SK-N-SH (cell line): ENCODE data around the gene PIP5K1C. TPM values are rescaled to one million over a fixed set of nuclear protein-coding genes. Genes with fewer than 3 reads are reported as not detected.

Source experiments
- CTCF ChIA-PET: fragments of 300-600, 350-600 bp; formaldehyde crosslinking; extraction: SDS; loops from one replicate; lab custom pipeline; 2021; lab: Yijun Ruan, JAX
- POLR2A ChIA-PET: fragments of 350-600 bp; sonication (Branson Sonifier 250); formaldehyde crosslinking; extraction: SDS; loops from one replicate; lab custom pipeline; 2020; ENCODE audit warnings: antibody characterized with exemption, inconsistent platforms; lab: Yijun Ruan, JAX
- DNase-seq: peaks from one replicate; pipeline ENCODE4 v3.0.0; 2012
- H2AFZ ChIP-seq: fragments of 200-600 bp; sonication (generic); 2 replicates; pipeline ENCODE4 v1.8.1; 2016; ENCODE audit warnings: antibody characterized with exemption, mild to moderate bottlenecking, low read depth
- H3F3A ChIP-seq: fragments of 200-600 bp; sonication (generic); replicated peaks from 2 replicates; pipeline ENCODE3; 2016; ENCODE audit warnings: antibody characterized with exemption, mild to moderate bottlenecking; ENCODE audit not compliant: insufficient read depth
- H3K27ac ChIP-seq, 2 experiments: fragments of 200-500 bp in 1 of 2; fragments of 200-600 bp in 1 of 2; sonication (Bioruptor generic) in 1 of 2; sonication (generic), shearing (Covaris generic) in 1 of 2; 2 replicates each; pipeline versions ENCODE4 v1.5.1 to v1.6.1; 2014 to 2016; ENCODE audit warnings: low read depth in 2 of 2, inconsistent platforms in 1 of 2, low read length in 1 of 2, mild to moderate bottlenecking in 1 of 2, mixed read lengths in 1 of 2
- H3K27me3 ChIP-seq: fragments of 200-600 bp; sonication (generic), shearing (Covaris generic); 2 replicates; pipeline ENCODE4 v1.6.1; 2016; ENCODE audit warnings: mixed run types; ENCODE audit not compliant: insufficient read depth
- H3K36me3 ChIP-seq, 2 experiments: fragments of 200-500 bp in 1 of 2; fragments of 200-600 bp in 1 of 2; sonication (Bioruptor generic) in 1 of 2; sonication (generic) in 1 of 2; replicated peaks in 1 of 2; 2 replicates each; pipeline versions ENCODE3 to v1.5.1; 2014 to 2016; ENCODE audit warnings: low read length in 1 of 2, mild to moderate bottlenecking in 1 of 2; ENCODE audit not compliant: insufficient read depth in 2 of 2, control insufficient read depth in 1 of 2
- H3K4me1 ChIP-seq, 2 experiments: fragments of 200-500 bp in 1 of 2; fragments of 200-600 bp in 1 of 2; sonication (Bioruptor generic) in 1 of 2; sonication (generic), shearing (Covaris generic) in 1 of 2; 2 replicates each; pipeline versions ENCODE4 v1.5.1 to v1.6.1; 2014 to 2016; ENCODE audit warnings: low read depth in 1 of 2, low read length in 1 of 2, mixed run types in 1 of 2; ENCODE audit not compliant: insufficient read depth in 2 of 2, control insufficient read depth in 1 of 2
- H3K4me2 ChIP-seq: fragments of 200-600 bp; sonication (generic), shearing (Covaris generic); 2 replicates; pipeline ENCODE4 v1.6.1; 2017; ENCODE audit warnings: mixed run types
- H3K4me3 ChIP-seq, 2 experiments: fragments of 200-500 bp in 1 of 2; fragments of 200-600 bp in 1 of 2; sonication (Bioruptor generic) in 1 of 2; sonication (generic), shearing (Covaris generic) in 1 of 2; 2 replicates each; pipeline versions ENCODE4 v1.5.1 to v1.8.1; 2014 to 2016; ENCODE audit warnings: low read depth in 2 of 2, inconsistent platforms in 1 of 2, low read length in 1 of 2, mild to moderate bottlenecking in 1 of 2, mixed read lengths in 1 of 2, moderate library complexity in 1 of 2
- H3K79me2 ChIP-seq: fragments of 200-600 bp; sonication (generic); 2 replicates; pipeline ENCODE4 v1.8.1; 2017; ENCODE audit warnings: mild to moderate bottlenecking; ENCODE audit not compliant: insufficient read depth
- H3K9ac ChIP-seq: fragments of 200-600 bp; sonication (generic); 2 replicates; pipeline ENCODE4 v1.6.1; 2017; ENCODE audit warnings: mixed run types
- H3K9me2 ChIP-seq: fragments of 200-600 bp; sonication (generic); 2 replicates; pipeline ENCODE4 v1.6.1; 2017; ENCODE audit warnings: mixed run types
- H3K9me3 ChIP-seq: fragments of 200-600 bp; sonication (generic); 2 replicates; pipeline ENCODE4 v1.6.1; 2017; ENCODE audit warnings: mixed run types, mild to moderate bottlenecking, moderate library complexity
- H4K20me1 ChIP-seq: fragments of 200-600 bp; sonication (generic); 2 replicates; pipeline ENCODE4 v1.6.1; 2017; ENCODE audit warnings: mild to moderate bottlenecking, mixed run types; ENCODE audit not compliant: insufficient read depth
- CHD2 ChIP-seq: fragments of 150-350 bp; IDR thresholded peaks from 2 replicates; pipeline ENCODE4 v1.6.1; 2018; ENCODE audit warnings: low read length; ENCODE audit not compliant: partially characterized antibody
- CTCF ChIP-seq: fragments of 200-600 bp; sonication (generic); IDR thresholded peaks from 2 replicates; pipeline ENCODE4 v1.6.1; 2017; ENCODE audit warnings: antibody characterized with exemption, mild to moderate bottlenecking, moderate library complexity
- EP300 ChIP-seq, 2 experiments: IDR thresholded peaks; 2 replicates each; pipeline versions ENCODE4 v1.4.0 to v1.6.1; 2012; ENCODE audit warnings: borderline replicate concordance in 1 of 2, low read depth in 1 of 2, low read length in 1 of 2
- EZH2phosphoT487 ChIP-seq: fragments of 200-600 bp; sonication (generic); IDR thresholded peaks from 2 replicates; pipeline ENCODE4 v1.6.1; 2017; ENCODE audit warnings: low read depth, mixed run types, mild to moderate bottlenecking, antibody characterized with exemption, moderate library complexity, borderline replicate concordance
- FOSL2 ChIP-seq: IDR thresholded peaks from 2 replicates; pipeline ENCODE4 v1.4.0; 2012; ENCODE audit warnings: low read depth, mild to moderate bottlenecking, moderate library complexity, borderline replicate concordance
- GABPA ChIP-seq: IDR thresholded peaks from 2 replicates; pipeline ENCODE4 v1.4.0; 2012; ENCODE audit warnings: low read depth, mild to moderate bottlenecking
- JUND ChIP-seq: IDR thresholded peaks from 2 replicates; pipeline ENCODE4 v1.4.0; 2012
- MAX ChIP-seq: IDR thresholded peaks from 2 replicates; pipeline ENCODE4 v1.4.0; 2012; ENCODE audit warnings: low read depth
- MEF2A ChIP-seq: IDR thresholded peaks from 2 replicates; pipeline ENCODE4 v1.4.0; 2012; ENCODE audit warnings: low read depth, borderline replicate concordance
- NFIC ChIP-seq: IDR thresholded peaks from 2 replicates; pipeline ENCODE4 v1.4.0; 2012; ENCODE audit warnings: borderline replicate concordance
- NRF1 ChIP-seq: IDR thresholded peaks from 2 replicates; pipeline ENCODE4 v1.6.1; 2012; ENCODE audit warnings: low read depth, mild to moderate bottlenecking, low read length
- PBX3 ChIP-seq: IDR thresholded peaks from 2 replicates; pipeline ENCODE4; 2012
- POLR2AphosphoS5 ChIP-seq: IDR thresholded peaks from 2 replicates; pipeline ENCODE4 v1.6.1; 2012; ENCODE audit warnings: low read depth, low read length
- RCOR1 ChIP-seq: fragments of 150-350 bp; IDR thresholded peaks from 2 replicates; pipeline ENCODE4 v1.6.1; 2017; ENCODE audit warnings: antibody characterized with exemption, low read length
- REST ChIP-seq: IDR thresholded peaks from 2 replicates; pipeline ENCODE4 v1.6.1; 2012; ENCODE audit warnings: mild to moderate bottlenecking, low read depth, low read length, moderate library complexity
- RXRA ChIP-seq: IDR thresholded peaks from 2 replicates; pipeline ENCODE4 v1.4.0; 2012; ENCODE audit warnings: low read depth, mild to moderate bottlenecking, borderline replicate concordance
- SIN3A ChIP-seq: IDR thresholded peaks from 2 replicates; pipeline ENCODE4 v1.6.1; 2012; ENCODE audit warnings: low read depth, mild to moderate bottlenecking, low read length, moderate library complexity, borderline replicate concordance
- SMC3 ChIP-seq: IDR thresholded peaks from 2 replicates; pipeline ENCODE4 v1.6.1; 2012; ENCODE audit warnings: low read depth, low read length, improper control_type of control experiment
- TEAD4 ChIP-seq: IDR thresholded peaks from 2 replicates; pipeline ENCODE4 v1.4.0; 2012; ENCODE audit warnings: mild to moderate bottlenecking, borderline replicate concordance; ENCODE audit not compliant: insufficient read depth
- YY1 ChIP-seq: IDR thresholded peaks from 2 replicates; pipeline ENCODE4 v1.4.0; 2012; ENCODE audit warnings: low read depth, mild to moderate bottlenecking
- WGBS: methylation state at CpG from one replicate; pipeline ENCODE4 v1.1.6; 2017; ENCODE audit warnings: low lambda C conversion rate; 5-methylcytosine and 5-hydroxymethylcytosine counted together
- polyA plus RNA-seq, 3 experiments: library from polyadenylated mRNA; depleted of rRNA; stranded (reverse); fragments of >200 nt; gene quantifications; 2 replicates each; pipeline ENCODE4 v1.2.3, GENCODE V29; 2012

PIP5K1C gene
- polyA plus RNA-seq, 1 of the 3 experiments (the other 2 are of a cell fraction) = 12.3 TPM

GRCh38 chr19:3687393-3687773 is 12.9 kb downstream of the PIP5K1C start:
- CTCF ChIA-PET = interaction anchor here (1.1 to 2.4 kb wide), 2 partner anchors 21 to 164 kb away, joined by 3 to 13 read pairs; no protein-coding TSS in a partner anchor
- TF ChIP-seq RXRA (no peak), NRF1 (no peak), SIN3A (no peak), FOSL2 (no peak), POLR2AphosphoS5 (no peak), CTCF (no peak), CHD2 (no peak), SMC3 (no peak), JUND (no peak), GABPA (no peak), YY1 (no peak), REST (no peak), RCOR1 (no peak), EZH2phosphoT487 (no peak), NFIC (no peak), MEF2A (no peak), TEAD4 (no peak), MAX (no peak), PBX3 (no peak), EP300 (IDR thresholded peaks at IDR 0.05; ENCODE audit: borderline replicate concordance in 1 of 2, low read depth in 1 of 2, low read length in 1 of 2) (no peak)
- DNase-seq = no peak
- Histone ChIP-seq H3K27ac (no peak overlapping the region), H3K36me3 (no peaks in the 10 kb centered on the region), H3K9me2 (no peaks in the 10 kb centered on the region), H3K4me3 (no peak overlapping the region), H3F3A (no peaks in the 10 kb centered on the region), H3K79me2 (peaks cover 45% of the 10 kb centered on the region), H2AFZ (no peak overlapping the region), H3K4me1 (peaks cover 0 to 6% of the 10 kb centered on the region in 2 experiments; a peak in 1 of 4 replicates), H4K20me1 (peaks cover 24% of the 10 kb centered on the region), H3K27me3 (no peaks in the 10 kb centered on the region), H3K4me2 (no peak overlapping the region), H3K9me3 (no peaks in the 10 kb centered on the region), H3K9ac (no peak overlapping the region)
- 92% methylated on average over 10 of the region's 12 CpGs for WGBS
- POLR2A ChIA-PET = no interaction called here
